HEK293 (cell line): ENCODE data around the gene C4BPB.

Experiments used
- SALL2 ChIP-seq: fragments of 450-650 bp; formaldehyde crosslinking; IDR thresholded peaks from 2 replicates; pipeline ENCODE4 v1.5.0; 2017; ENCODE audit warnings: missing biosample characterization, mild to moderate bottlenecking, missing genetic modification characterization, borderline replicate concordance
- ZNF132 ChIP-seq: fragments of 450-650 bp; formaldehyde crosslinking; IDR thresholded peaks from 2 replicates; pipeline ENCODE4 v1.5.1; 2017; ENCODE audit warnings: missing biosample characterization, missing genetic modification characterization, borderline replicate concordance
- ZNF48 ChIP-seq: fragments of 450-650 bp; formaldehyde crosslinking; IDR thresholded peaks from 2 replicates; pipeline ENCODE4 v1.5.1; 2016; ENCODE audit warnings: missing biosample characterization, missing genetic modification characterization
- ZNF596 ChIP-seq: fragments of 450-650 bp; IDR thresholded peaks from 2 replicates; pipeline ENCODE4 v1.5.0; 2018; ENCODE audit warnings: missing biosample characterization, mild to moderate bottlenecking, missing genetic modification characterization, moderate library complexity
- TF ChIP-seq, protein P1 (sequence below): fragments of 450-650 bp; formaldehyde crosslinking; IDR thresholded peaks from 2 replicates; pipeline ENCODE4 v1.5.1; 2016; ENCODE audit warnings: missing biosample characterization, missing genetic modification characterization
- TF ChIP-seq, protein P2 (sequence below): fragments of 450-650 bp; formaldehyde crosslinking; IDR thresholded peaks from 2 replicates; pipeline ENCODE4 v1.5.1; 2016; ENCODE audit warnings: missing biosample characterization, missing genetic modification characterization

DNA sequence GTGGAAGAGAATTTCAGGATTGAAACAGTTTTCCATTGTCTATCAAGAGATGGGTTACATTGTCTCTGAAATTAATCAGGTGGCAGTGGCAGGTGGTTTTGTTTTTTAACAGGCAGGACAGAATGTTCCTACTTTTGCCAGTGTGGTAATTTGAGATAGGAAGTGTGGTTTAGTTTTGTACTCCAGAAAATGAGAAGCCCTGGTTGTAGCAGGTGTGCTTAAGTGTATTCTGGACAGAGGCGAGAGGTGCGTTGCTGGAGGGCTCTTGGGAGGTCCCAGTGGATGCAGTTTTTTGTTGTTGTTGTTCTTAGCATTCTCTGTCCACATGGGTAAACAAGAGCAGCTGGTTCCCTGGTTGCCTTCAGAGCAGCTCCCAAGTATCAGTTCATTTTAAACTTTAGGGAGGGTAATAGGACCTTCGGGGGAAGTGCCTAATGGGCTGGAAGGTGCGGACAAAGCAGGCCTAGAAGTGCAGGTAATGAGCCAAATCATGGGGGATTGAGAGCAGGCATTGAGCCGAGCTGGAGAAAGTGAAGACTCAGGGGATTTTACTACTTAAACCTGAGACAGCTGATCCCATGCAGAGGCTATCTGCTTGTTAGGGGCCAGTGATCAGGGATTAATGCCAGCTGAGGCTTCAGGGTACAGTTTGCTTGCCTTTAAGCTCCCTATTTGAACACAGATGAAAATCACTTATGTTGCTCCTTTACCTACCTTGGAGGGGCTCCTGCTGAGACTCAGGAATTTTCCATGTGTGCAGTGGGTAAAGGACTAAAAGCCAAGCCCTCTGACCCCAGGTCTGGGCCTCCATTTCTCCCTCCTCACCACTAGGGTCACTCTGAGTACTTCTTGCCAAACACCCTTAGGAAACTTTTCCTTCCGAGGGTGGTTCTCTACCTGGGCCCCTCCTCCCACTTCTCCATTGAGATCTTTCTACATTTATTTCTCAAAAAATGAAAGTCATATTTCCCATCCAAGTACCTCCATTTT, 29.5 kb upstream of the C4BPB start:
- TF ChIP-seq ZNF132 (tag by site-specific recombination) (no peak), ZNF48 (tag by site-specific recombination) (no peak), SALL2 (no peak), ZNF596 (no peak)
- TF ChIP-seq, protein P1, sequence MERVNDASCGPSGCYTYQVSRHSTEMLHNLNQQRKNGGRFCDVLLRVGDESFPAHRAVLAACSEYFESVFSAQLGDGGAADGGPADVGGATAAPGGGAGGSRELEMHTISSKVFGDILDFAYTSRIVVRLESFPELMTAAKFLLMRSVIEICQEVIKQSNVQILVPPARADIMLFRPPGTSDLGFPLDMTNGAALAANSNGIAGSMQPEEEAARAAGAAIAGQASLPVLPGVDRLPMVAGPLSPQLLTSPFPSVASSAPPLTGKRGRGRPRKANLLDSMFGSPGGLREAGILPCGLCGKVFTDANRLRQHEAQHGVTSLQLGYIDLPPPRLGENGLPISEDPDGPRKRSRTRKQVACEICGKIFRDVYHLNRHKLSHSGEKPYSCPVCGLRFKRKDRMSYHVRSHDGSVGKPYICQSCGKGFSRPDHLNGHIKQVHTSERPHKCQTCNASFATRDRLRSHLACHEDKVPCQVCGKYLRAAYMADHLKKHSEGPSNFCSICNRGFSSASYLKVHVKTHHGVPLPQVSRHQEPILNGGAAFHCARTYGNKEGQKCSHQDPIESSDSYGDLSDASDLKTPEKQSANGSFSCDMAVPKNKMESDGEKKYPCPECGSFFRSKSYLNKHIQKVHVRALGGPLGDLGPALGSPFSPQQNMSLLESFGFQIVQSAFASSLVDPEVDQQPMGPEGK (tag by site-specific recombination) = no peak
- TF ChIP-seq, protein P2, sequence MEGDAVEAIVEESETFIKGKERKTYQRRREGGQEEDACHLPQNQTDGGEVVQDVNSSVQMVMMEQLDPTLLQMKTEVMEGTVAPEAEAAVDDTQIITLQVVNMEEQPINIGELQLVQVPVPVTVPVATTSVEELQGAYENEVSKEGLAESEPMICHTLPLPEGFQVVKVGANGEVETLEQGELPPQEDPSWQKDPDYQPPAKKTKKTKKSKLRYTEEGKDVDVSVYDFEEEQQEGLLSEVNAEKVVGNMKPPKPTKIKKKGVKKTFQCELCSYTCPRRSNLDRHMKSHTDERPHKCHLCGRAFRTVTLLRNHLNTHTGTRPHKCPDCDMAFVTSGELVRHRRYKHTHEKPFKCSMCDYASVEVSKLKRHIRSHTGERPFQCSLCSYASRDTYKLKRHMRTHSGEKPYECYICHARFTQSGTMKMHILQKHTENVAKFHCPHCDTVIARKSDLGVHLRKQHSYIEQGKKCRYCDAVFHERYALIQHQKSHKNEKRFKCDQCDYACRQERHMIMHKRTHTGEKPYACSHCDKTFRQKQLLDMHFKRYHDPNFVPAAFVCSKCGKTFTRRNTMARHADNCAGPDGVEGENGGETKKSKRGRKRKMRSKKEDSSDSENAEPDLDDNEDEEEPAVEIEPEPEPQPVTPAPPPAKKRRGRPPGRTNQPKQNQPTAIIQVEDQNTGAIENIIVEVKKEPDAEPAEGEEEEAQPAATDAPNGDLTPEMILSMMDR (tag by site-specific recombination) = no peak
